DLD1 (cell line): ENCODE data around the gene DVL2.

Source experiments
- in situ Hi-C: cut with HindIII; loops from 2 replicates; pipeline ENCODE4 v1.10.0; 2017; ENCODE audit warnings: low sequenced_read_pairs

Gene DVL2

GRCh38 chr17:7176107-7176840 lies 58.0 kb downstream of the DVL2 start:
- in situ Hi-C loops = no loop called here
